Esophagus muscularis mucosa (tissue), 4 donors: ENCODE results near the gene HSD11B1. TPM values are rescaled to one million over a fixed set of nuclear protein-coding genes. Genes with fewer than 3 reads are reported as not detected.

Experiments used
- DNase-seq: peaks from one replicate; pipeline ENCODE4 v3.0.0-alpha.2; 2017; ENCODE audit errors: extremely low spot score
- H3K27ac ChIP-seq, 4 donors: fragments of 200-600 bp; sonication (generic); replicated peaks in 1 of 4; 1 replicate in 3 of 4; 2 replicates in 1 of 4; pipeline ENCODE4 v1.5.1; 2016 to 2019; ENCODE audit warnings: mild to moderate bottlenecking in 1 of 4
- H3K27me3 ChIP-seq, 4 donors: fragments of 200-600 bp; sonication (generic); one replicate each; pipeline versions ENCODE4 v1.5.1 to v1.6.0; 2016 to 2019
- H3K36me3 ChIP-seq, 4 donors: fragments of 200-600 bp; sonication (generic); one replicate each; pipeline ENCODE4 v1.5.1; 2016 to 2019
- H3K4me1 ChIP-seq, 4 donors: fragments of 200-600 bp; sonication (generic); one replicate each; pipeline ENCODE4 v1.5.1; 2016 to 2019
- H3K4me3 ChIP-seq, 4 donors: fragments of 200-600 bp; sonication (generic); 1 replicate in 2 of 4; 2 replicates in 2 of 4; pipeline ENCODE4 v1.5.1; 2016 to 2019; ENCODE audit warnings: mild to moderate bottlenecking in 4 of 4, moderate library complexity in 1 of 4
- H3K9me3 ChIP-seq, 4 donors: fragments of 200-600 bp; sonication (generic); 1 replicate in 3 of 4; 2 replicates in 1 of 4; pipeline ENCODE4 v1.5.1; 2016 to 2019
- CTCF ChIP-seq, 3 experiments: fragments of 200-600 bp in 2 of 3; fragments of 450-650 bp in 1 of 3; sonication (generic) in 2 of 3; IDR thresholded peaks; one replicate each; pipeline ENCODE4 v1.5.1; 2017 to 2019; ENCODE audit warnings: antibody characterized with exemption in 3 of 3, mild to moderate bottlenecking in 2 of 3, moderate library complexity in 1 of 3
- EP300 ChIP-seq: sonication (generic); formaldehyde crosslinking; IDR thresholded peaks from one replicate; pipeline ENCODE4 v1.6.1; 2017; ENCODE audit warnings: antibody characterized with exemption
- POLR2A ChIP-seq: fragments of 450-650 bp; IDR thresholded peaks from one replicate; pipeline ENCODE4 v1.6.1; 2017; ENCODE audit warnings: antibody characterized with exemption, moderate library complexity, mild to moderate bottlenecking, low read depth
- POLR2AphosphoS5 ChIP-seq, 2 donors: sonication (generic); formaldehyde crosslinking; IDR thresholded peaks; one replicate each; pipeline ENCODE4 v1.6.1; 2017; ENCODE audit warnings: antibody characterized with exemption in 2 of 2
- WGBS: methylation state at CpG from one replicate; pipeline ENCODE4 v1.1.5; 2018; 5-methylcytosine and 5-hydroxymethylcytosine counted together
- intact Hi-C: fragments of 100-400 bp; cut with DNase I; formaldehyde crosslinking; loops from one replicate; pipeline ENCODE4 v1.15.1; 2023
- total RNA-seq, 4 donors: library from RNA; depleted of rRNA; stranded (reverse); fragments of >200 nt; gene quantifications; one replicate each; pipeline versions ENCODE4 v1.1.0 to v1.2.1, GENCODE V29; 2016

The HSD11B1 gene
- total RNA-seq, 4 donors from 2014 or later: 5.0 to 17.2 (median 6.2) TPM

GRCh38 chr1:209746451-209747165 is 42.0 kb downstream of the HSD11B1 start:
- TF ChIP-seq CTCF (IDR thresholded peaks at IDR 0.05) (no peak), EP300 (no peak), POLR2AphosphoS5 (IDR thresholded peaks at IDR 0.05) (no peak), POLR2A (no peak)
- no peak overlapping the region for H3K4me3 ChIP-seq

GRCh38 chr1:209747580-209748262 is 43.1 kb downstream of the HSD11B1 start:
- 42% methylated on average over 17 of the region's 37 CpGs for WGBS
- Histone ChIP-seq H3K4me1 (peaks cover 16 to 20% (median 18%) of the 10 kb centered on the region in 4 donors), H3K27me3 (no peaks in the 10 kb centered on the region), H3K9me3 (no peaks in the 10 kb centered on the region), H3K4me3 (peak overlapping the region; percentile 32 to 56 (median 42)), H3K27ac (peak overlapping the region in 3 of 4 donors; percentile 26 to 55 (median 31)), H3K36me3 (no peaks in the 10 kb centered on the region)
- DNase-seq: peak; percentile 97
- TF ChIP-seq CTCF (IDR thresholded peaks at IDR 0.05): peak; percentile 80 to 92 (median 82)
- TF ChIP-seq POLR2A: no peak
- peak; percentile 50 to 75 for TF ChIP-seq POLR2AphosphoS5 (IDR thresholded peaks at IDR 0.05)
- intact Hi-C loops: loop anchor here (2.0 to 5.0 kb wide), 2 partner anchors 55 to 171 kb away; no protein-coding TSS in a partner anchor

More at GRCh38 chr1:209746451-209747165, 42.0 kb downstream of the HSD11B1 start:
- Histone ChIP-seq H3K27ac (no peak overlapping the region), H3K36me3 (no peaks in the 10 kb centered on the region), H3K9me3 (no peaks in the 10 kb centered on the region), H3K27me3 (no peaks in the 10 kb centered on the region), H3K4me1 (peaks cover 24 to 30% (median 27%) of the 10 kb centered on the region in 4 donors)
- intact Hi-C loops: loop anchor here (2.0 to 5.0 kb wide), 2 partner anchors 54 to 170 kb away; no protein-coding TSS in a partner anchor
- WGBS: 80% methylated on average over 4 of the region's 4 CpGs
- DNase-seq: no peak

- 69% methylated on average over 4 of the region's 4 CpGs for WGBS
- H3K27me3 ChIP-seq: no peaks in the 10 kb centered on the region
- DNase-seq: no peak
- H3K27ac ChIP-seq: no peak overlapping the region
- no peaks in the 10 kb centered on the region for H3K36me3 ChIP-seq
- H3K4me3 ChIP-seq: no peak overlapping the region
- H3K4me1 ChIP-seq: peaks cover 9 to 12% (median 10%) of the 10 kb centered on the region in 4 donors
- H3K9me3 ChIP-seq: no peaks in the 10 kb centered on the region
- intact Hi-C loops: loop anchor here (5.0 kb wide), 1 partner anchor 56 kb away; no protein-coding TSS in a partner anchor
- TF ChIP-seq POLR2A: no peak
- no peak for TF ChIP-seq EP300
- TF ChIP-seq POLR2AphosphoS5 (IDR thresholded peaks at IDR 0.05): no peak
- TF ChIP-seq CTCF (IDR thresholded peaks at IDR 0.05): no peak
These were observed 44.0 kb downstream of the HSD11B1 start for GRCh38 chr1:209748620-209749019.

- Histone ChIP-seq H3K27ac (no peak overlapping the region), H3K4me1 (peaks cover 9 to 12% (median 10%) of the 10 kb centered on the region in 4 donors), H3K36me3 (no peaks in the 10 kb centered on the region), H3K4me3 (no peak overlapping the region), H3K9me3 (no peaks in the 10 kb centered on the region), H3K27me3 (no peaks in the 10 kb centered on the region)
- WGBS: 73% methylated on average over 2 of the region's 2 CpGs
- DNase-seq: no peak
- intact Hi-C loops: loop anchor here (5.0 kb wide), 1 partner anchor 57 kb away; no protein-coding TSS in a partner anchor
- TF ChIP-seq POLR2A (no peak), EP300 (no peak), POLR2AphosphoS5 (IDR thresholded peaks at IDR 0.05) (no peak), CTCF (IDR thresholded peaks at IDR 0.05) (no peak)
These were observed 44.6 kb downstream of the HSD11B1 start for GRCh38 chr1:209749205-209749604.
